GM18867 (cell line): ENCODE data around the gene MAN1A1.

Experiments
- ATAC-seq: cut with Tn5 transposase; IDR thresholded peaks from one replicate; pipeline ENCODE4 v1.9.1; 2021; ENCODE audit warnings: mild to moderate bottlenecking, moderate library complexity; ENCODE audit not compliant: unreplicated experiment

The MAN1A1 gene

GRCh38 chr6:119148825-119149525, 200.6 kb downstream of the MAN1A1 start:
- no peak for ATAC-seq

GRCh38 chr6:119148098-119148824, 201.3 kb downstream of the MAN1A1 start:
- ATAC-seq: peak; percentile 21

GRCh38 chr6:119147101-119148053, 202.2 kb downstream of the MAN1A1 start:
- ATAC-seq: peak; percentile 98

- no peak for ATAC-seq
Measured at GRCh38 chr6:119145111-119145510, 204.4 kb downstream of the MAN1A1 start.

GRCh38 chr6:119142637-119143036, 206.9 kb downstream of the MAN1A1 start:
- no peak for ATAC-seq

GRCh38 chr6:119142041-119142440, 207.5 kb downstream of the MAN1A1 start:
- no peak for ATAC-seq

GRCh38 chr6:119140196-119141140, 209.1 kb downstream of the MAN1A1 start:
- no peak for ATAC-seq

GRCh38 chr6:119138906-119139541, 210.5 kb downstream of the MAN1A1 start:
- peak; percentile 93 for ATAC-seq

- no peak for ATAC-seq
Measured at GRCh38 chr6:119137194-119138072, 212.1 kb downstream of the MAN1A1 start.

- ATAC-seq: no peak
Measured at GRCh38 chr6:119134752-119135151, 214.8 kb downstream of the MAN1A1 start.

GRCh38 chr6:119133400-119133799, 216.2 kb downstream of the MAN1A1 start:
- ATAC-seq: no peak

GRCh38 chr6:119132261-119132981, 217.1 kb downstream of the MAN1A1 start:
- no peak for ATAC-seq

GRCh38 chr6:119129968-119130484, 219.5 kb downstream of the MAN1A1 start:
- ATAC-seq: no peak

- ATAC-seq: peak; percentile 90
Measured at GRCh38 chr6:119129148-119129967, 220.2 kb downstream of the MAN1A1 start.

- no peak for ATAC-seq
Measured at GRCh38 chr6:119128252-119128912, 221.2 kb downstream of the MAN1A1 start.

- no peak for ATAC-seq
Measured at GRCh38 chr6:119127627-119128026, 221.9 kb downstream of the MAN1A1 start.
